GM21526 (cell line): ENCODE data around the gene RNF112.
"Not testable (repeated sequence)": the region's sequence is repeated elsewhere in the genome, so short reads cannot be mapped to it uniquely, and the experiment has no call there.

Source experiments
- ATAC-seq: cut with Tn5 transposase; IDR thresholded peaks from one replicate; pipeline ENCODE4 v1.9.1; 2021; ENCODE audit warnings: moderate library complexity; ENCODE audit not compliant: unreplicated experiment, low FRiP score

RNF112 gene

GRCh38 chr17:19410091-19410490 lies 941 bp upstream of the RNF112 start:
- ATAC-seq: no peak

DNA sequence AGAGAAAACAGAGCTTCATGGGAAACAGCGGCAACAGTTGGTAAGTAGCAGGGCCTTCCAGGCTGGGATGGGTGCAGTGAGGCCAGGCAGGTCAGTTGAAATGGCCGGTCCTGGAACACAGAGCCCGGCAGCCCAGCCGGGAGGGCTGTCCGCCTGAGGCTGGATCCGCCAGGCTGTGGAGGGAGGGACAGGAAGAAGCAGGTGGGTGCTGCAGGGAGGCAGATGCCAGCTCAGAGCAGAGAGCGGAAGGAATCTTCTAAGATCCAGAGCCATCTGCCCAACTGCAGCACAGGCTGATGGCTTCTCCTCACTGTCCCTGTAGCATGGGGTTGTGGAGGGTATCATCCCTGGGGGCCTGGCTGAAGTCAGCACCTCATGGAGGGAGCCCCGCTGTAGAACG lies 599 bp downstream of the RNF112 start:
- ATAC-seq: no peak

GRCh38 chr17:19412510-19412909 lies 1.5 kb downstream of the RNF112 start:
- ATAC-seq: no peak

GRCh38 chr17:19412984-19413383 lies 2.0 kb downstream of the RNF112 start:
- ATAC-seq: no peak

GRCh38 chr17:19413761-19414160 lies 2.7 kb downstream of the RNF112 start:
- no peak for ATAC-seq

DNA sequence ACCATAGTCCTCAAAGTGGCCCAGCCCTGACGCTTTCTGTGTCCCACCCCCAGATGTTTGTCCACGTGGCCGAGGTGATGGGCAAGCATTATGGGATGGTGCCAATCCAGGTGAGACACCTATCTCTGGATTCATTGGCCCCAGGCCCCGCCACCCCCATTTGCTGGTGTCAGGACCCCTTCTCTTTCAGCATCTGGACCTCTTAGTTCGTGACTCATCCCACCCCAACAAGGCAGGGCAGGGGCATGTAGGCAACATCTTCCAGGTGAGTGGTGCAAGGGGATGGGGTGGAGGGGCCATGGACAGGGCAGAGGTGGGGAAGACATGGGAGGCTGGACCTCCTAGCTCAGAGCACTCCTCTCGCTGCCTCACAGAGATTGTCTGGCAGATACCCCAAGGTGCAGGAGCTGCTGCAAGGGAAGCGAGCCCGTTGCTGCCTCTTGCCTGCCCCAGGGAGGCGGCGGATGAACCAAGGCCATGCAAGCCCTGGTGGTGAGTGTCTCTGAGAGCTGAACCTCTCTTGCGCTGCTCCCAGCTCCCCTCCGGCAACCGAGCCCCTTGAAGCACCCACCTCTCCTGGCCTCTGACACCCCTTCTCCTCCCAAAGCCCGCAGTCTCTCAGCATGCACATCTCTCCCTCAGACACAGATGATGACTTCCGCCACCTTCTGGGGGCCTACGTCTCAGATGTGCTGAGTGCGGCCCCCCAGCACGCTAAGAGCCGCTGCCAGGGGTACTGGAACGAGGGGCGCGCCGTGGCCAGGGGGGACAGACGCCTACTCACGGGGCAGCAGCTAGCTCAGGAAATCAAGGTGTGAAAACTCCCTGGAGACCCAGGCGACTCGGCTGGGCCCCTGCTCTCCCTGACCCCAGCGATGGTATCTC lies 3.6 kb downstream of the RNF112 start:
- ATAC-seq: no peak

GRCh38 chr17:19415311-19415710 lies 4.3 kb downstream of the RNF112 start:
- no peak for ATAC-seq

- no peak for ATAC-seq
Observed at GRCh38 chr17:19415806-19416775, 5.1 kb downstream of the RNF112 start.

DNA sequence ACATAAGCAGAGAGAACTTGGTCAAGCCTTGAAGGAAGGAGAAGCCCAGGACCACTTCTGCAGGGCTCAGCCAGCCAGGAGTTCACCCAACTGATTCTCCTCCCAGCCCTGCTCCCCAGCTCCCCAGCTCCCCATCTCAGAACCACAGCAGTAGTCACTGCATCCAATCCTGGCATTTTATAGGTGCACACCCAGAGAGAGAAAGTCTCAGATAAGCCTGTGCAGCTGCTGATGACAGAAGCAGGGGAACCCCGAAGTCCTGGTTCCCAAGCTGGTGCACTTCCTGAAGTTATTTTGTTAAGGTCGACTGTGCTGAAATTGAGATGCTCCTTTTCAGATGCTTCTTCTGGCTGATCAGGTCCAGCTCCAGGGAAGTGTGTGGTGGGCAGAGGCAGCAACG lies 6.6 kb downstream of the RNF112 start:
- ATAC-seq: no peak

- ATAC-seq: no peak
Observed at GRCh38 chr17:19418251-19418992, 7.4 kb downstream of the RNF112 start.

- no peak for ATAC-seq
Observed at GRCh38 chr17:19421219-19421618, 10.2 kb downstream of the RNF112 start.

- ATAC-seq: no peak
Observed at GRCh38 chr17:19421926-19422325, 10.9 kb downstream of the RNF112 start.

- ATAC-seq: no peak
Observed at GRCh38 chr17:19424934-19425868, 14.2 kb downstream of the RNF112 start.

DNA sequence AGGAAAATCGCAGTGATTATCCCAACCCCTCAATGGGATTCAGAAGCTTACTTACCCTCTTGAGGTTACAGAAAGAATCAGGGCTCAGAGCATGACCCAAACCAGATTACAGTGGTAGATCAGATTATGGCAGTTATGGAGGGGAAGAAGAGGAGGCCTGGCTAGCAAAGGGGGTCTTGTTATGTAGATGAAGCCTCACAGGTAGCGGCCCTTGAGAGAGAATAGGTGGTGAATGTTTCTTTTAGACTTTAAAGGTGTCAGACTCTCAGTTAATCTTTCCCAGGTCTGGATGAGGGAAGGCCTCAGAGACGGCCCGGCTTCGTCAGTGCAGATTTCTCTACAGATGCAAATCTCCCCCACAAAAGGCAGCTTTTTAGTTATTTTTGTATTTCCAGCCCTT lies 15.6 kb downstream of the RNF112 start:
- no peak for ATAC-seq

DNA sequence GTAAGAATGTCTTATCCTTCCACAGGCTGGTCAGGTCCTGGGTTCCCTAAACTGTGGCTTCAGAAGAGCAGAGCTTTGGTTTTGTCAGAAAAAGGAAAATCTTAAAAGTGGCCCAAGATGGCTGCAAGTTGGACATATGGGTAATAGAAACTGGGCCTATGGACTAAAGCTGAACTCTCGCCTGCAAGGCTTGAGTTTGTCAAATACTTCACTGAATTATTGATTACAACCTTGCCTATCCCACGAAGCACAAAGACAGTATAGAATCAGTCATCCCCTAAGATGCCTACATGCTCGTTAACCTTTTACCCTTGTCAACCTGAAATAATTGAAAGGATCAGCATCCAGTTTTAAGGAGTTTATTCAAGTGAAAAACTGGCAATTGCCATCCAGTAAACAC lies 20.7 kb downstream of the RNF112 start:
- no peak for ATAC-seq

GRCh38 chr17:19433255-19433654 lies 22.2 kb downstream of the RNF112 start:
- no peak for ATAC-seq

GRCh38 chr17:19433727-19434340 lies 22.8 kb downstream of the RNF112 start:
- no peak for ATAC-seq

GRCh38 chr17:19440421-19440820 lies 29.4 kb downstream of the RNF112 start:
- no peak for ATAC-seq

DNA sequence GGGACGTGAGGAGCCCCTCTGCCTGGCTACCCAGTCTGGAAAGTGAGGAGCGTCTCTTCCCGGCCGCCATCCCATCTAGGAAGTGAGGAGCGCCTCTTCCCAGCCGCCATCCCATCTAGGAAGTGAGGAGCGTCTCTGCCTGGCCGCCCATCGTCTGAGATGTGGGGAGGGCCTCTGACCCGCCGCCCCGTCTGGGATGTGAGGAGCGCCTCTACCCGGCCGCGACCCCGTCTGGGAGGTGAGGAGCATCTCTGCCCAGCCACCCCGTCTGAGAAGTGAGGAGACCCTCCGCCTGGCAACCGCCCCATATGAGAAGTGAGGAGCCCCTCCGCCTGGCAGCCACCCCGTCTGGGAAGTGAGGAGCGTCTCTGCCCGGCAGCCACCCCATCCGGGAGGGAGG lies 30.3 kb downstream of the RNF112 start:
- ATAC-seq: not testable (repeated sequence)
